Smooth muscle cell (in vitro differentiated cells): ENCODE results near the gene RBM26. TPM values are rescaled to one million over a fixed set of nuclear protein-coding genes. Genes with fewer than 3 reads are reported as not detected.

Source experiments
- DNase-seq: peaks from one replicate; lab custom pipeline; 2025; ENCODE audit not compliant: unreplicated experiment; lab: John Stamatoyannopoulos, UW
- H2AFZ ChIP-seq: fragments of 200-600 bp; sonication (generic); 2 replicates; pipeline ENCODE4 v1.6.0; 2016; ENCODE audit warnings: antibody characterized with exemption, low read depth, mild to moderate bottlenecking
- H3F3A ChIP-seq: fragments of 200-600 bp; sonication (generic); 2 replicates; pipeline ENCODE4 v1.6.0; 2017; ENCODE audit warnings: antibody characterized with exemption, low read depth
- H3K27ac ChIP-seq: fragments of 200-600 bp; sonication (generic); 2 replicates; pipeline ENCODE4 v1.5.1; 2016; ENCODE audit warnings: low read depth, mild to moderate bottlenecking
- H3K27me3 ChIP-seq: fragments of 200-600 bp; sonication (generic); 2 replicates; pipeline ENCODE4 v1.6.1; 2016; ENCODE audit warnings: low read depth, mild to moderate bottlenecking
- H3K36me3 ChIP-seq: fragments of 200-600 bp; sonication (generic); 2 replicates; pipeline ENCODE4 v1.5.1; 2016; ENCODE audit warnings: low read depth
- H3K4me1 ChIP-seq: fragments of 200-600 bp; sonication (generic); 2 replicates; pipeline ENCODE4 v1.5.1; 2016; ENCODE audit warnings: low read depth
- H3K4me2 ChIP-seq: fragments of 200-600 bp; sonication (generic); 2 replicates; pipeline ENCODE4 v1.6.0; 2016; ENCODE audit warnings: mild to moderate bottlenecking
- H3K4me3 ChIP-seq: fragments of 200-600 bp; sonication (generic); 2 replicates; pipeline ENCODE4 v1.5.1; 2016; ENCODE audit warnings: mild to moderate bottlenecking
- H3K79me2 ChIP-seq: fragments of 200-600 bp; sonication (generic); 2 replicates; pipeline ENCODE4 v1.6.0; 2016; ENCODE audit warnings: low read depth, mild to moderate bottlenecking
- H3K9ac ChIP-seq: fragments of 200-600 bp; sonication (generic); 2 replicates; pipeline ENCODE4 v1.6.0; 2016; ENCODE audit warnings: low read depth
- H3K9me3 ChIP-seq: fragments of 200-600 bp; sonication (generic); replicated peaks from 2 replicates; pipeline ENCODE4 v1.5.1; 2016; ENCODE audit warnings: low read depth
- H4K20me1 ChIP-seq: fragments of 200-600 bp; sonication (generic); 2 replicates; pipeline ENCODE4 v1.6.0; 2016; ENCODE audit warnings: low read depth
- CTCF ChIP-seq: fragments of 200-600 bp; sonication (generic); IDR thresholded peaks from 2 replicates; pipeline ENCODE4 v1.5.1; 2017; ENCODE audit warnings: borderline replicate concordance, mild to moderate bottlenecking, antibody characterized with exemption; ENCODE audit not compliant: insufficient read depth, poor library complexity, severe bottlenecking
- WGBS: methylation state at CpG from one replicate; pipeline ENCODE4 v1.1.7; 2016; ENCODE audit warnings: low lambda C conversion rate; 5-methylcytosine and 5-hydroxymethylcytosine counted together
- polyA plus RNA-seq: library from polyadenylated mRNA; unstranded; fragments of >200 nt; fragmentation: Nextera tagmentation; extraction: Ambion mirVana; gene quantifications from 2 replicates; pipeline ENCODE4 v1.2.1, GENCODE V29; 2016
- total RNA-seq: library from RNA; depleted of rRNA; stranded (reverse); fragments of >200 nt; gene quantifications from 2 replicates; pipeline ENCODE4 v1.2.3, GENCODE V29; 2014

The RBM26 gene
- total RNA-seq: 45.5 and 49.4 TPM in 2 replicates
- polyA plus RNA-seq: 11.8 and 14.6 TPM in 2 replicates

- peak within 1 kb of the TSS; percentile 99 for H3K27ac ChIP-seq
- H3K4me2 ChIP-seq: peak within 1 kb of the TSS; percentile 99
- no peaks in the 10 kb centered on the region for H3K9me3 ChIP-seq
- H3K36me3 ChIP-seq: no peaks in the 10 kb centered on the region
- no peak for TF ChIP-seq CTCF
- peak within 1 kb of the TSS; percentile 100 for H3K4me3 ChIP-seq
- under 1% methylated on average over 67 of the region's 72 CpGs for WGBS
- H4K20me1 ChIP-seq: peaks cover 41% of the 10 kb centered on the region
- H2AFZ ChIP-seq: peak within 1 kb of the TSS; percentile 100
- no peaks in the 10 kb centered on the region for H3K27me3 ChIP-seq
- peak; percentile 76 for DNase-seq
- H3F3A ChIP-seq: peaks cover 13% of the 10 kb centered on the region
- H3K9ac ChIP-seq: peak within 1 kb of the TSS; percentile 100
- H3K79me2 ChIP-seq: peaks cover 63% of the 10 kb centered on the region
- peaks cover 55% of the 10 kb centered on the region for H3K4me1 ChIP-seq
Measured at GRCh38 chr13:79405831-79406596, at the start of gene RBM26. Gene RBM26 (minus strand): TSS chr13:79406255. CDS start chr13:79405774, 481 bp downstream.

GRCh38 chr13:79455331-79455730, 49.3 kb upstream of the RBM26 start:
- no peak overlapping the region for H3K9ac ChIP-seq
- H3K4me3 ChIP-seq: no peak overlapping the region
- no peak for DNase-seq
- H3K9me3 ChIP-seq: no peaks in the 10 kb centered on the region
- peaks cover 7% of the 10 kb centered on the region for H3K4me1 ChIP-seq
- 62% methylated on average over 7 of the region's 7 CpGs for WGBS
- peak overlapping the region; percentile 78 for H3K27ac ChIP-seq
- H3K4me2 ChIP-seq: peak overlapping the region; percentile 8
- peaks cover 8% of the 10 kb centered on the region for H3F3A ChIP-seq
- H4K20me1 ChIP-seq: no peaks in the 10 kb centered on the region
- no peak for TF ChIP-seq CTCF
- H3K27me3 ChIP-seq: no peaks in the 10 kb centered on the region
- H3K79me2 ChIP-seq: no peaks in the 10 kb centered on the region
- H2AFZ ChIP-seq: no peak overlapping the region
- no peaks in the 10 kb centered on the region for H3K36me3 ChIP-seq

GRCh38 chr13:79452239-79452913, 46.3 kb upstream of the RBM26 start:
- H3K79me2 ChIP-seq: no peaks in the 10 kb centered on the region
- H3K4me3 ChIP-seq: no peak overlapping the region
- no peaks in the 10 kb centered on the region for H3K9me3 ChIP-seq
- peak overlapping the region; percentile 80 for H3K9ac ChIP-seq
- no peaks in the 10 kb centered on the region for H4K20me1 ChIP-seq
- no peak for TF ChIP-seq CTCF
- H3K4me1 ChIP-seq: peaks cover 11% of the 10 kb centered on the region
- H3K4me2 ChIP-seq: peak overlapping the region; percentile 58
- H3K36me3 ChIP-seq: no peaks in the 10 kb centered on the region
- peak overlapping the region; percentile 94 for H3K27ac ChIP-seq
- no peaks in the 10 kb centered on the region for H3K27me3 ChIP-seq
- DNase-seq: no peak
- 77% methylated on average over 3 of the region's 3 CpGs for WGBS
- H2AFZ ChIP-seq: peak overlapping the region; percentile 6
- peaks cover 8% of the 10 kb centered on the region for H3F3A ChIP-seq
